ENCODE results near the gene PCDHGB1.

DNA sequence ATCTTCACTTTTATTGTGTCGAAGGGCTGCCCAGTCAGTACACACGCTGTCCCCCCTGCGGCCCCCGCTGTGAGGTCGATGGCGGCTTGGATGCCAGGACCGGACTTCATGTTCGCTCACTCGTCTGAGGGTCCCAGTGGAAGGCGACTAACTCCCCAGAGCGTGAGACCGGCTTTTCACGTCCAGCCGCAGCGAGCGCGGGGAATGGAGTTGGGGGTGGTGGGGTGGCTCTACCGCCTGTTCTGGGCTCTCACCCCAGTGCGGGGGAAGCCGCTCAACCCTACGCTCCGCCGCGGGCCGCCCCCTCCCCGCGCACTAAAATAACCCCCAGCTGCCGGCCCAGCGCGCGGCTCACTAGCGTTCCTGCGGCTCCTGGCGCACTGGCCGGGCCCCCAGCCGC is 46.1 kb upstream of the PCDHGB1 start, which contains the start of gene SLC25A2:
- TF ChIP-seq JUN (IDR thresholded peaks at IDR 0.05; ENCODE audit: borderline replicate concordance, insufficient read depth, insufficient read length, low read depth) = no peak
- TF ChIP-seq, protein P1, sequence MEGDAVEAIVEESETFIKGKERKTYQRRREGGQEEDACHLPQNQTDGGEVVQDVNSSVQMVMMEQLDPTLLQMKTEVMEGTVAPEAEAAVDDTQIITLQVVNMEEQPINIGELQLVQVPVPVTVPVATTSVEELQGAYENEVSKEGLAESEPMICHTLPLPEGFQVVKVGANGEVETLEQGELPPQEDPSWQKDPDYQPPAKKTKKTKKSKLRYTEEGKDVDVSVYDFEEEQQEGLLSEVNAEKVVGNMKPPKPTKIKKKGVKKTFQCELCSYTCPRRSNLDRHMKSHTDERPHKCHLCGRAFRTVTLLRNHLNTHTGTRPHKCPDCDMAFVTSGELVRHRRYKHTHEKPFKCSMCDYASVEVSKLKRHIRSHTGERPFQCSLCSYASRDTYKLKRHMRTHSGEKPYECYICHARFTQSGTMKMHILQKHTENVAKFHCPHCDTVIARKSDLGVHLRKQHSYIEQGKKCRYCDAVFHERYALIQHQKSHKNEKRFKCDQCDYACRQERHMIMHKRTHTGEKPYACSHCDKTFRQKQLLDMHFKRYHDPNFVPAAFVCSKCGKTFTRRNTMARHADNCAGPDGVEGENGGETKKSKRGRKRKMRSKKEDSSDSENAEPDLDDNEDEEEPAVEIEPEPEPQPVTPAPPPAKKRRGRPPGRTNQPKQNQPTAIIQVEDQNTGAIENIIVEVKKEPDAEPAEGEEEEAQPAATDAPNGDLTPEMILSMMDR (IDR thresholded peaks at IDR 0.05; ENCODE audit: extremely low read depth in 1 of 2, insufficient read depth in 1 of 2, low read depth in 1 of 2, low read length in 2 of 2) = no peak
- no peak for TF ChIP-seq MYC (IDR thresholded peaks at IDR 0.05; ENCODE audit: low read depth, low read length)

Data from endothelial cell of umbilical vein (primary cell).